22Rv1 (cell line): ENCODE measurements around the gene PKP2.

Experiments used
- CTCF ChIP-seq: fragments of 450-650 bp; IDR thresholded peaks from 2 replicates; pipeline ENCODE4 v1.5.1; 2017; ENCODE audit warnings: mild to moderate bottlenecking
- ZFX ChIP-seq: fragments of 450-650 bp; IDR thresholded peaks from 2 replicates; pipeline ENCODE4 v1.6.1; 2017; ENCODE audit warnings: antibody characterized with exemption, borderline replicate concordance

DNA sequence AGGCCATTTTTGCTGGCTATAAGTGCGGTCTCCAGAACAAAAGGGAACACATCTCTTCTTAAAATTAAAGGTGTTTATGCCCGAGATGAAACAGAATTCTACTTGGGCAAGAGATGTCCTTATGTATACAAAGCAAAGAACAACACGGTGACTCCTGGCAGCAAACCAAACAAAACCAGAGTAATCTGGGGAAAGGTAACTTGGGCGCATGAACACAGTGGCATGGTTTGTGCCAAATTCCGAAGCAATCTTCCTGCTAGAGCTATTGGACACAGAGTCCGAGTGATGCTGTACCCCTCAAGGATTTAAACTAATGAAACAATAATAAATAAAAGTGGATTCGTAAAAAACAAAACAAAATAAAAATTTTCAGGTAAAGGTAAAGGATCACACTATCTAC lies 33.4 kb downstream of the PKP2 start:
- TF ChIP-seq CTCF: no peak
- TF ChIP-seq ZFX: no peak
